HG03064 (cell line): Measurements from ENCODE around the gene EPS8L3.

ENCODE experiments used
- ATAC-seq: cut with Tn5 transposase; IDR thresholded peaks from one replicate; pipeline ENCODE4 v1.9.1; 2021; ENCODE audit warnings: low read depth; ENCODE audit not compliant: unreplicated experiment

EPS8L3 gene

DNA sequence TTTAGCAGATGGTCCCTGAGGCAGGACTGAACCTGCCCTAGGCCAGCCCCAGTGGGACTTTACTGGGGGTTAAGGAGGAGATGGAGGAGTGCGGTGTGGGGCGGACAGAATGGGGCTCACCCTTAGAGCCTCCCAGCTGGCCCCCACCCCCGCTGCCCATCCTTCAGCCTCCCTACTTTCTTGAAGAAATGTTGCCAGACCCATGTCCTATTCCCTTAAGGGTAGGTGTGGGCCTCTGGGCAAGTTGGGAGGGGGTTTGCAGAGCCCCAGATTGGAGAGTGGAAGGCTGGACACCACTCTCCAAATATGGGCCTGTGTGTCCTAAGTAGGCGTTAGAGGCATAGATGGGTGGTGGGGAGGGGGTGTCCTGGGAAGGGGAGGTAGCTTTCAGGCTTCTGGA, 19.2 kb upstream of the EPS8L3 start:
- ATAC-seq, result no peak

DNA sequence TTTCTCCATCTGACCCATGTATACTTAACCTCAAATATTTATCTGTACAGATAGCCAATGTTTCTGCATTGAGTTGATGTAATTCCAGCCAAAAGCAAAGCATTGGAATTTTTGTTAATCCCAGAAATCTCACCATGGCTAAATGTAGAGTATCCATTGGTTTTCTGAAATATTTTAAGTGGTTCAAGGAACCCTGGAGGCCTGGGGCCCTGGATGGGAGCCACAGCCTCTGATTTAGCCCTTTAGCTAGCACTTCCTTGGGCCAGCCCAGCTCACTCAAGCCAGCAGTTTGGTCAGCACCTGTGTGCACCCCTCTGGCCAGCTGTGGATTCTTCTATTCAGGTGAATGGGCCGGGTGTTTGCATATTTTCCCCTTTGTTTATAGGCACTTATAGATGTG, 18.8 kb upstream of the EPS8L3 start:
- ATAC-seq, result no peak

- ATAC-seq, result no peak
These were observed 18.1 kb upstream of the EPS8L3 start for GRCh38 chr1:109781806-109782205.

DNA sequence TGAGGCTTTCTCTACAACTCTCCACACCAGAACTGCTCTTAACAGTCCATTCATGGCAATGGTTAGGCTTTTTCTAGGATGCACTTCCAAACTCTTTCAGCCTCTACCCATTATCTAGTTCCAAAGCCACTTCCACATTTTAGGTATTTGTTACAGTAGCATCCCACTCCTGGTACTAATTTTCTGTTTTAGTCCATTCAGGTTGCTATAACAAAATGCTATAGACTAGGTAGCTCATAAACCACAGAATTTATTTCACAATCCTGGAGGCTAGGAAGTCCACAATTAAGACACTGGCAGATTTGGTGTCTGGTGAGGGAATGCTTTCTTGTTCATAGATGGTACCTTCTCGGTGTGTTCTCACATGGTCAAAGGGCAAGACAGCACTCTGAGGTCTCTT, 17.3 kb upstream of the EPS8L3 start:
- ATAC-seq, result no peak

- ATAC-seq, result no peak
These were observed 14.4 kb upstream of the EPS8L3 start for GRCh38 chr1:109777980-109778625.

- ATAC-seq, result no peak
These were observed 13.7 kb upstream of the EPS8L3 start for GRCh38 chr1:109777436-109777835.

GRCh38 chr1:109776911-109777310, 13.2 kb upstream of the EPS8L3 start:
- peak; percentile 68 for ATAC-seq

GRCh38 chr1:109776206-109776835, 12.6 kb upstream of the EPS8L3 start:
- no peak for ATAC-seq

- ATAC-seq, result no peak
These were observed 11.7 kb upstream of the EPS8L3 start for GRCh38 chr1:109775398-109775797.

- ATAC-seq, result no peak
These were observed 10.3 kb upstream of the EPS8L3 start for GRCh38 chr1:109773900-109774485.

DNA sequence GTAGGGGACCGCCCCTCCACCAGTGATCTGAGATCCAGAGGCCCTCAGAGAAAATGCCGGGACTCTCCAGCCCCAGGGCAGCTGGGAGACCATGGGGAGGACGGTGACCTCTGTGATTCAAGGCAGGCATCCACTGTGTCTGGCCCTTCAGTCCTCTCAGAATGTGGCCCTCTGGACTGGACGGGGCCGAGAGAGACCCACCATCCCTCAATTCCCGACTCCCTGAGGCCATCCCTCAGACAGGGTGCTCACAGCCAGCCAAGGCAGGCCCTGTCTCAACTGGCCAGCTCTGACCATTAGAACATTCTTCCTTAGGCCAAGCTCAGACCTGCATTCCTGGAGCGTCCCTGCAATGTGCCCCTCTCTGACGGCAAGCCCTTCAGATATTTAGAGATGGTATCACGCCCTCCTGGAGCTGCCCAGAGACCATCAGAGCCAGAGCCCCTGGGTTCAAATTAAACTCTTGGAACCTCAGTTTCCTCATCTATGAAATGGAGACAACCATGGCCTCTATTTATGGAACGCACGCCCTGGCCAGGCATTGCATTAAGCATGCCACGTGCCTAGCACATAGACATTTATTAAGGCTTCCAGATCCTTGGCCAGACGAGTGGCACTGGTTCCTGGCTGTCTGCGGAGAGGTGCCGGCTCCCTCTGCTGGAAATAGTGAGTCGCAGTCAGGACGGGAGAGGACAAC, 9.6 kb upstream of the EPS8L3 start:
- ATAC-seq, result no peak

DNA sequence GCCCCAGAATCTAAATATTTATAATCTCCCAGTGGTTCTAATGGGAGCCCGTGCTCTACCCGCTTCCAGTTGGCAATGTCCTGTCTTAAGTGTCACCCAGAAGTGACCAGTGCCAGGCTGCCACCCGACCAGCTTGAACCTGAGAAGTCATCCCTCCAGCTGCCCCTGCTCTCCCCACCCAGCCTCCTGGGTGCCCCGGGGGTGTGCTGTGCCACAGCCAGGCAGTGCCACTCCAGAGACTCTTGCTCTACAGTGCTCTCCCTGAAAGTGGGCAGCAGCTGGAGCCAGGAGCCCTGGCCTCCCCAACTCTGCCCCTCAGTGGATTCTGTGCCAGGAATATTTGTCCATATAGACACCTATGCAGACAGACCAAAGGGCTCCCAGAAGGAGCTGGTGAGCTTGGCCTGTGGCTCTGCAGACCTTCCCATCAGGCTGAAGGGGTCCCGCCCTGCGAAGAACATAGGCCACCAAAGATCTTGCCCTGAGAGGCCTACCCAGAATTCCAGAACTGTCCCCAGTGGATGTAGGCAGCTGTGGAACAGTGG, 9.0 kb upstream of the EPS8L3 start:
- ATAC-seq, result no peak

- no peak for ATAC-seq
These were observed 8.3 kb upstream of the EPS8L3 start for GRCh38 chr1:109771712-109772657.

DNA sequence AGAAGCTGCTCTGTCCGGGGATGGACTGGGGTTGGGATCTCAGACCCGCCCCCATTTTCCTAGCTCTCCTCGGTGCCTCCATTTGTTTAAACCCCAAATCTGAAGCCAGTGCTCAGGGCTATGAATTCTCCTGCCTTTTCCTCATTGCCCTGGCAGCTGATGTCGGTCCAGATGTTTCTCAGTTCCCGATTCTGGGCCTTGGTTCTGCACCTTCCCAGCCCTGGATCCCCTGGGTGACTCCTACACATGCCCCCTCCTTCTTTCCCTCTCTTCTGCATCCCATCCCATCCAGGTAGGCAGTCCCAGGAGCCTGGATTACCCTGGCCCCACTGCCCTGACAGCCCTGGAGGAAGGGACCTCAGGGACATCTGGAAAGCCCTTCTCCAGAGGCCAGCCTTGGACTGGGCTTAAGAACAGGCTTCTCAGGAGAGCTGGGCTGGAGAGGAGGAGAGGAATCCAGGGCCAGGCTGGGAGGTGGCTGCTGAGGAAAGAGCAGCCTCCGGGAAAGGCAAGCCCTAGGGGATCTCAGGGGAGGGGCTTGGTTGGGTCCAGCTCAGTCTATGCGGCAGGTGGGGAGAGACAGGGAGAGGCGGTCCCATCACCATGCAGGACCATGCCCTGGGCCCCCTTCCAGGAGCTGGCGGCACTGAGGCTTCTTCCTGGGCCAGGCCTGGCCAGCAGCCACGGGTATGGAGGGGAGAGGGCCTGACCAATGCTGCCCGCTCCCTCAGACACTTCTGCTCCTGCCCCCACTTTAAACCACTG, 6.8 kb upstream of the EPS8L3 start:
- ATAC-seq, result no peak

DNA sequence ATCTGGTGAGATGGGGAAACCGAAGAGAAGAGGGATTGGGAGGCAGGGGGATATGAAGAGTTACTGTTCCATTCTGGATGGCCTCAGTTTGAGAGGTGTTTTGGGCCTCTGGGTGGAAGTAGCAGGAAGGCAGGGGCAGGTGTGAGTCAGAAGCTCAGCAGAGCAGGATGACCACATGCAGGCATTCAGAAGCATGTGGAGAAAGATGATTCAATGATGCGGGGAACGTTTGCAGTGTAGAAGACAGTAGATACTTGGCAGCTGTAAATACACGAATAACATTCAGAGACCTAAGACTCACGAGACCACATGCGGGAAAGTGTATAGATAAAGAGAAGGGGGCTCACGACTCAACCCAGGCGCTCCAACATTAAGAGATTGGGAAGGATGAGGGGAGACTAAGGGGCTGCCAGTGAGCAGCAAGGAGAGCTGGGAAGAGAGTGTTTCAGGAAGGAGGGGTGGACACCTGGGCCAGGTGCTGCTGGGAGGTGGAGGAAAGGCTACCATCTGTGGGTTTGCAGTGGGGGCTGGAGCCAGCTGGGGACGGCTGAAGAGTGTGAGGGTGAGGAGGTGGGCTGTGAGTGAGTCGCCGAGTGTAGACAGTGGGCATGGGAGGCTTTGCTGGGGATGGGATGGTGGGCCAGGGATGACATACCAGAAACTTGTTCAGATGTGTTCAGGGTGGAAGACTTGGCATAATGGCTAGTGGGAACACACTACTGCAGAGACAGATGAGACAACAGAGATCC, 5.8 kb upstream of the EPS8L3 start:
- ATAC-seq, result no peak

GRCh38 chr1:109768820-109769219, 5.1 kb upstream of the EPS8L3 start:
- no peak for ATAC-seq

GRCh38 chr1:109768335-109768650, 4.6 kb upstream of the EPS8L3 start:
- no peak for ATAC-seq

GRCh38 chr1:109767637-109768334, 4.1 kb upstream of the EPS8L3 start:
- ATAC-seq, result no peak
